ENCODE data around the gene TBC1D7.

The TBC1D7 gene

GRCh38 chr6:13263669-13264068, 64.7 kb downstream of the TBC1D7 start:
- no peak for DNase-seq

GRCh38 chr6:13262302-13263230, 65.8 kb downstream of the TBC1D7 start:
- no peak for DNase-seq

GRCh38 chr6:13261464-13261994, 66.8 kb downstream of the TBC1D7 start:
- no peak for DNase-seq

GRCh38 chr6:13260831-13261230, 67.5 kb downstream of the TBC1D7 start:
- DNase-seq: no peak

GRCh38 chr6:13260101-13260598, 68.2 kb downstream of the TBC1D7 start:
- DNase-seq: no peak

GRCh38 chr6:13259393-13259792, 68.9 kb downstream of the TBC1D7 start:
- DNase-seq: no peak

GRCh38 chr6:13256266-13257001, 71.9 kb downstream of the TBC1D7 start:
- no peak for DNase-seq
